Measurements from ENCODE around the gene PGAP1.

The PGAP1 gene

GRCh38 chr2:196967116-196967515 is 40.6 kb upstream of the PGAP1 start:
- no peak for DNase-seq (ENCODE audit: insufficient read length, low spot score)
- no peak for FAIRE-seq
- no peak for TF ChIP-seq CTCF (IDR thresholded peaks at IDR 0.05; ENCODE audit: insufficient read depth, missing control alignments)

GRCh38 chr2:196966061-196966460 is 39.6 kb upstream of the PGAP1 start:
- no peak for TF ChIP-seq CTCF (IDR thresholded peaks at IDR 0.05; ENCODE audit: insufficient read depth, missing control alignments)
- FAIRE-seq (no peak), DNase-seq (ENCODE audit: insufficient read length, low spot score) (no peak)

GRCh38 chr2:196965651-196966050 is 39.1 kb upstream of the PGAP1 start:
- FAIRE-seq (no peak), DNase-seq (ENCODE audit: insufficient read length, low spot score) (no peak)
- TF ChIP-seq CTCF (IDR thresholded peaks at IDR 0.05; ENCODE audit: insufficient read depth, missing control alignments), result no peak

GRCh38 chr2:196963961-196964360 is 37.5 kb upstream of the PGAP1 start:
- DNase-seq (ENCODE audit: insufficient read length, low spot score), result no peak
- TF ChIP-seq CTCF (IDR thresholded peaks at IDR 0.05; ENCODE audit: insufficient read depth, missing control alignments), result no peak
- FAIRE-seq, result no peak

- DNase-seq (ENCODE audit: insufficient read length, low spot score) (no peak), FAIRE-seq (no peak)
- no peak for TF ChIP-seq CTCF (IDR thresholded peaks at IDR 0.05; ENCODE audit: insufficient read depth, missing control alignments)
These were observed 36.5 kb upstream of the PGAP1 start for GRCh38 chr2:196963043-196963442.

GRCh38 chr2:196962325-196962724 is 35.8 kb upstream of the PGAP1 start:
- DNase-seq (ENCODE audit: insufficient read length, low spot score), result no peak
- no peak for TF ChIP-seq CTCF (IDR thresholded peaks at IDR 0.05; ENCODE audit: insufficient read depth, missing control alignments)
- FAIRE-seq, result no peak

- TF ChIP-seq CTCF (IDR thresholded peaks at IDR 0.05; ENCODE audit: insufficient read depth, missing control alignments), result no peak
- FAIRE-seq (no peak), DNase-seq (ENCODE audit: insufficient read length, low spot score) (no peak)
These were observed 35.4 kb upstream of the PGAP1 start for GRCh38 chr2:196961889-196962288.

Measured in D721Med (cell line).